ENCODE data around the gene PCTP. TPM values are rescaled to one million over a fixed set of nuclear protein-coding genes. Genes with fewer than 3 reads are reported as not detected.

Gene PCTP
- total and polyA plus RNA-seq, 9 of the 15 experiments (the other 6 are each of a cell fraction or from before 2014, with no cell fraction given), result 10.9 to 62.3 (median 41.2) TPM

- TF ChIP-seq AFF1 (IDR thresholded peaks at IDR 0.05; ENCODE audit: low read depth in 1 of 2, partially characterized antibody in 2 of 2) (no peak), ATF3 (IDR thresholded peaks at IDR 0.05) (peak; percentile 28; the same call in 1 of the 2 replicates), ATF3 (CRISPR knock-in tag; conservative IDR thresholded peaks at IDR 0.05) (no peak), PRDM10 (IDR thresholded peaks at IDR 0.05; ENCODE audit: partially characterized antibody) (peak; percentile 86), EWSR1 (IDR thresholded peaks at IDR 0.05; ENCODE audit: borderline replicate concordance, low read depth, partially characterized antibody) (no peak), ETS1 (conservative IDR thresholded peaks at IDR 0.05; ENCODE audit: control insufficient read depth, low read depth, low read length) (no peak), NCOA6 (IDR thresholded peaks at IDR 0.05) (peak; percentile 29; the same call in 1 of the 2 replicates), SMARCA5 (IDR thresholded peaks at IDR 0.05) (peak; percentile 48; the same call in 1 of the 2 replicates), TRIM24 (IDR thresholded peaks at IDR 0.05) (peak in 1 of 2 experiments; percentile 16; a peak in 1 of 4 replicates), RFX5 (IDR thresholded peaks at IDR 0.05; ENCODE audit: low read depth, low read length) (no peak), ZEB2 (IDR thresholded peaks at IDR 0.05) (peak; percentile 28; the same call in 1 of the 2 replicates), HDAC3 (IDR thresholded peaks at IDR 0.05; ENCODE audit: borderline replicate concordance, partially characterized antibody) (no peak), KDM1A (IDR thresholded peaks at IDR 0.05) (no peak), DPF2 (IDR thresholded peaks at IDR 0.05) (0 out of 2 replicates have a peak, but pooled peaks have one; percentile 26), STAT6 (CRISPR knock-in tag; IDR thresholded peaks at IDR 0.05) (no peak)
Measured at GRCh38 chr17:55734128-55734781, 16.6 kb upstream of the PCTP start (continued).
